HG02678 (cell line): ENCODE results near the gene HDAC4.

Source experiments
- ATAC-seq: cut with Tn5 transposase; IDR thresholded peaks from one replicate; pipeline ENCODE4 v1.9.1; 2021; ENCODE audit warnings: mild to moderate bottlenecking, moderate library complexity; ENCODE audit not compliant: unreplicated experiment

HDAC4 gene

DNA sequence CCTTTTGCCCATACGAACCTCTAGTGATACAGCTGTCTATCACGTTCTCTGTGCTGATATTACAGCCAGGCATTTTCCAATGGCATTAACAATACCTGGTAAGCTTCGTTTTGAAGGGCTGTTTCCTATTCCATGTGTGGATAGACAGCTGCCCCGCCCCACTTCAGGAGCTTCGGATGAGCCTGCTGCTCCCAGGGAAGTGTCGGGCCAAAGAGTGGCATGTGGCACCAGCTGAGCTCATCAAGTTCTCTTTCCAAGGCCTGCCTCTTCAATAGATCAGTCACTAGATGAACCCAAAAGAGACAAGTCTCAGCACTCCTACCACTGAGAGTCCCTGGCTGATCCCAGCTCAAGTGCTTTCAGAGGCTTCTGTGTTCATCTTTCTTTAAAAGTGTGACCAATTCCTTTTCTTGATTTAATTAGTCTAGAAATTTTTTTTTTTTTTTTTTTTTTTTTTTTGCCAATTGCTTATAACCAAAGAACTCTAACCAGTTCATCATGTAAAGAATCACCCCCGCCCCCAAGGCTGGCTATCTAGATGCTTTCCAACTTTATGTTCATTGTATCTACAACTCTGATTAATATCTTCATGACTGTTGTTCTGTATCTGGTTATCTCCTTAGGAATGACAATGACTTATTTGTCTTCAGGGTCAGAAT is 46.6 kb downstream of the HDAC4 start:
- no peak for ATAC-seq

DNA sequence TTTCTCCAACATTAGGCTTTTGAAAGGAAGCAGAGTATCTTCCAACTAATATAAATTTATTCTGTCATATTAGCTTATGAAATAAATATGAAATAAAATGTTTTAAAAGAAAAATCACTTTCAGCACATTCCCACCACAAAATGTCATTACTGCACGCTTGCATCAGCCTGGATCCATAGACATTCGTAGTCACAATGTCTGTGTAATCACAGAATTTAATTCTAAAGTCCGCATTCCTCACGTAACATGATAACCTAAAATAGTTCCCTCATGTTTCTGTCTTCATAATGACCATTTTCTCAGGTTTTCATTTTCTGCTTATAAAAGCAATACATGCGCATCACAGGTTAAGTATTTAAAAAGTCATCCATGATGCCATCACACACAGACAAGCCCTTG is 47.1 kb downstream of the HDAC4 start:
- ATAC-seq, result no peak

DNA sequence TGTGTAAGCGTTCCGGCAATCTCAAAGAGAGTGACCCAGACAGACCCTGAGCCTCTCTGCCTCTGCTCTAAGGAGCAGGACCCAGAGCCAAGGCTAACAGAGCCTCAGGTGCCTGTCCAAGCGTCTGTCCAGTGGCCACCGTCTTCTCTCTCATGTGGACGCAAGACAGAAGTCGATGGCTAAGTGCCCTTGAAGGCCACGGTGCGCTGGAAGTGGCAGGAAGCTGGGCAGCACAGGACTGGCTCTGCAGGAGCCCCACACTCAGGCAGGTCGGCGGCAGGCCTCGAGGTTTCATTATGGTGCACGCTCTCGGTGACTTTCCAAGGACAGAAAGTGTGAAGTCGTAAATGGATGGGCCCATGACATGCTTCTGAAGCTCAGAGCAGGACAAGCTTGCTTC is 49.1 kb downstream of the HDAC4 start:
- ATAC-seq, result no peak

DNA sequence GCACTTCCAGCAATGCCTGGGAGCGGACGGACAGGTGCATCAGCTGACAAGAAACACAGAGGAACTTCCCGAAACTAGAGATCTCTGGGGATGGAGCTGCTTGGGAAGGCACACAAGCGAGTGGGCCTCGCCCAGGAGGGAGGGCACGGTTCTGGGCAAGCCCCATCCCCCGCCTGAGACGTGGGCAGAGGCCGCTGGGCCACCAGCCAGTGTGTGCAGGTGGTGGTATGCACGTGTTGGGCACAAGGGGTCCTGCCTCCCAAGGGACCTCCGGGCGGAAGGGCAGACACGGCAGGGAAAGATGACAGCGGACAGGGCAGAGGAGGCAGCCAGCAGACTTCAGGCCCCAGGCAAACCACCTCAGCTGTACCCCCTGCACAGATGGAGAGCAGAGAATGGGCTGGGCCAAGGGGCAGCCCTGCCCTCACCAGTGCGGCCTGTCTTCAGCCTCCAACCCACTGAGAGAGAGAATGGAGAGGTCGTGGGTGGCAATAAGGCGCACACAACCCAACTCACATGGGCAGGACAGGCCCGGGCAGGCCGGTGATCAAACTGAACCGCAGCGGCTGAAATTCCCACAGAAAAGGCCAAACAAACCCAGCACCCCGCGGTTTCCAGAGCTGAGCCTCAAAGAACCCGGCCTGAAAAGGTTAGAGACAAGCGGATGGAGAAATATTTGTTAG is 51.2 kb downstream of the HDAC4 start:
- no peak for ATAC-seq

DNA sequence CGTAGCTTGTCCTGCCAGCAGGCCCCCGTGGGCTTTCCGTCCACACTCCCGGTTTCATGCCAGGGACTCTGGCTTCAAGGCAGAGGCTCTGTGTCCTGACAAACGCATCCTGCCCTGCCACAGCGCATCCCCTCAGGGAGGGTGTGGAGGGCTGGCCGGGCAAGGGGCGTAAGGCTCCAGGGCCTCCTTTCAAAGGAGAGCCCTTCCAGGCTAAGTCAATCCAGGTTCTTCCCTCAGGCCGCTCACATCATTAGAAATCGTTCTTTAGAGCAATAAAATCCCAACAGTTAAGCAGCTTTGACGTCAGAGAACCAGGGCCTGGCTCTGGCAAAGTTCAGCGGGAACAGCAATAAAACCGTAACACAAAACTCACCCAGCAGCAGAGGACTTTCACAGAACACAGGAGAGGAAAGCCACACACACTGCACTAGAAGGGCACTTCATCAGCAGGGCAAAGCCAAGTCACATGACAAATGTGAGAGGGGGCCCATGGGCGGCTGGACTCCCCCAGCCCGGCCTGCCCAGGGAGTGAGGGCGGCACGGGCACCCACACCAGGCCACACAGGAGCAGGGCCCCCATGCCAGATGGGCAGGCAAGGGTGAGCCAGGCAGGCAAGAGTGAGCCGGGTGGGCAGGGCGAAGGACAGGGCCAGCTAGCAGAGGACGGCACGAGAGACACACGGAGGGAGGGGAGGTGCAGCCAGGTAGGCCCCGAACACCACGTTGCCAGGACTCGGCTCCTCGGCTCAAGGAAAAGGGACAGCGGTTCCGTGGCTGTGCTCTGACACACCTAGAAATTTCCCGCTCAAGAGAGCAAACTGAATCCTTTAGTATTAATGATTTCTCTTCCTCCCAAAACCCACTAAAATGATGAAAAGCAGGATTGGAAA is 52.0 kb downstream of the HDAC4 start:
- no peak for ATAC-seq

DNA sequence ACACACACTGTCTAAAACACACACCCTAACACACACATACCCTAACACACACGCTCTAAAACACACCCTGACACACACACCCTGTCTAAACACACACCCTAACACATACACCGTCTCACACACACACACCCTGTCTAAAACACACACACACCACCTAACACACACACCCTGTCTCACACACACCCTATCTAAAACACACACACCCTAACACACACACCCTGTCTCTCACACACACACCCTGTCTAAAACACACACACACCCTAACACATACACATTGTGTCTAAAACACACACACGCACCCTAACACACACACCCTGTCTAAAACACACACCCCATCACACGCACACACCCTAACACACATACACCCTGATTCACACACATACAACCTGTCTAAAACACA is 54.1 kb downstream of the HDAC4 start:
- no peak for ATAC-seq

DNA sequence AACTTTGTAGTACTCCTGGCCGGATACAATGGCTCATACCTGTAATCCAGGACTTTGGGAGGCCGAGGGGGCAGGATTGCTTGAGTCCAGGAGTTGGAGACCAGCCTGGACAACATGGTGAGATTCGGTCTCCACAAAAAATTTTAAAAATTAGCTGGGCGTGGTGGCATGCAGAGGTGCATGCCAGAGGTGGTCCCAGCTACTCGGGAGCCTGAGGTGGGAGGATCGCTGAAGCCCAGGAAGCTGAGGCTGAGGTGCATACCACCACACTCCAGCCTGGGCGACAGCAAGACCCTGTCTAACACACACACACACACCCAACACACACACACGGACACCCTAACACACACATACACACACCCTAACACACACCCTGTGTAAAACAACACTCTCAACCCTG is 55.6 kb downstream of the HDAC4 start:
- ATAC-seq, result no peak

DNA sequence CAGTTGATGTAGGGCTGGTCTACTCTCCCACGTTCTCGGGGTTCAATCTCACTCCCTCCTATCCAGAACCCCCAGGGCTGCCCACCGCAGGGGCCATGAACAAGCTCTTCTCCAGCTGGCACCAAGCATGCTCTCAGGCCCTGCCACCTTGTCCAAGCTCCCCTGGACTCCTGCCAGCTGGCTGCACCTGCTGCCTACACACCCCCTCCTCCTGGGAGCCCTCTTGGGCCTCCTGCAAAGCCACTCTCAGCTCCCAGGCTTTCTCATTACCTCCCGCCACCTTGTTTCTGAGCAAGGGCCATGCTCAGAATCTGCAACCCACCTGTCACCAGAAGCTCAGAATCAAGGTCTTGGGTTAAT is 56.0 kb downstream of the HDAC4 start:
- ATAC-seq, result no peak

DNA sequence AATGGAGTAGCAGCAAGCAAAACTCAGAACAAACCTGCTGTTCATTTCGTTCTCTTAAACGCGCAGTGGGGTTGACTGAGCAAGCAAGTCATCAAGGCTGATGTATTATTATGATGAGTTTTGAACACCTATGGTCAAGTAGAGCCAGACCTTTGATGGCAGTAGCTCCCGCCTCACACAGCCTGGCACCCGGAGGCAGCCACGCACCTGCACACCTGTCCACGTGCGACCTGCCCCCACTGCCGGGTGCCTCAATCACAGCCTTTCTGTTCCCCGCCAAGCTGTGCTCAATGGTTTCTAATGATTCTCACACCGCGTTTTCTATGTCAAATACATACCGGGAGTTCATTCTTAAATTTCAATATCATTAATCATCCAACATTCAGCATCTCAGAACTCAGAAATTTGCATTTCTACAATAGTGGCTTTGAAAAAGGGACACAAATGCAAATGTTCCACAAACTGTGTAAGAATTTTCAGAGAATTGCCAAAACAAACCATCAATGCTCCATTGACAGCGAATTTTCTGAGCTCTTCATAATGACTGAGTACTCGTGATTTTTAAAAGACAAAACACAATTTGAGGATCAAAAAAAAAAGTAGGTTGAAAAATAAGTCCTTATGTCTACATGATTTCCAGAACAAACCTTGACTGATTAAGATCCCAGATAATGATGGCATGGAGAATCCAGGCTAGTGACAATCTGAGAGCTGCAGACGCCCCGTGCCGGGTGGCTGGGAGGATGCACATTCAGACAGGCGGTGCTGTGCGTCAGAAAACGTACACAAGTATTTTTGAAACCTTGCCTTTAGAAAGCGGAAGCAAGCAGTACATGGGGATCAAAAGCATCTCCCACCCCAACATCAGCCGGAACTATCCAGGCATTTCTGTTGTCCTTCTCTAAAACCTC is 56.6 kb downstream of the HDAC4 start:
- no peak for ATAC-seq

DNA sequence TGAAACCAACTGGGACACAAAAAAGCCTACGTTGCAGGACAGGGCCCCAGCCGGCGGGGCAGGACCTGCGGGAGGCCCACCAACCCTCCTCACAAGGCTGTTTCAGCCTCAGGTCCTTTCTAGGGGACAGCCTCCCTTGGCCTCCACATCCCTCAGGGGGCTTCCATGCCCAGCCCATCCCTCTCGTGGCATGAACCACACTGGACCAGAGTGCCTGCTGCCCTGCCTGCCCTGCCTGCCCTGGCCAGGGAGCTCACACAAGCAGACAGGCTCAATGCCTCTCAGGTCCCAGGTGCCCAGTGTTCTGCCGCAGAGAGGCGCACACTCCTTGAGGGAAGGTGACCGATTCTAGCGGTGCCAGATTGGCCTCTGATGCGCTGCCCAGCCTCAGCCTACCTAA is 57.4 kb downstream of the HDAC4 start:
- no peak for ATAC-seq

DNA sequence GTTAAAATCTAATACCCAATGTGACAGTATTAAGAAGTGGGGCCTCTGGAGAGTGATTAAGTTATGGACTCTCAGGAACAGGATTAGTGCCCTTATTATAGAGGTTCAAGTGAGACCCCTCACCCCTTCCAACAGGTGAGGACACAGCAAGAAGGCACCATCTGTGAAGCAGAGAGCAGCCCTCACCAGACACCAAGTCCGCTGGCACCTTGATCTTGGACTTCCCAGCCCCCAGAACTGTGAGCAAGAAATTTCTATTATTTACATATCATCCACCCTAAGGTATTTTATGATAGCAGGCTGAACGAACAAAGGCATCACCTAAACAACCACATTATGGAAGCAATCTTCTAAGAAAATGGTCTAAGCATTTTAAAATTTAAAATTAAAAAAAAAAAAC is 59.0 kb downstream of the HDAC4 start:
- ATAC-seq, result no peak

DNA sequence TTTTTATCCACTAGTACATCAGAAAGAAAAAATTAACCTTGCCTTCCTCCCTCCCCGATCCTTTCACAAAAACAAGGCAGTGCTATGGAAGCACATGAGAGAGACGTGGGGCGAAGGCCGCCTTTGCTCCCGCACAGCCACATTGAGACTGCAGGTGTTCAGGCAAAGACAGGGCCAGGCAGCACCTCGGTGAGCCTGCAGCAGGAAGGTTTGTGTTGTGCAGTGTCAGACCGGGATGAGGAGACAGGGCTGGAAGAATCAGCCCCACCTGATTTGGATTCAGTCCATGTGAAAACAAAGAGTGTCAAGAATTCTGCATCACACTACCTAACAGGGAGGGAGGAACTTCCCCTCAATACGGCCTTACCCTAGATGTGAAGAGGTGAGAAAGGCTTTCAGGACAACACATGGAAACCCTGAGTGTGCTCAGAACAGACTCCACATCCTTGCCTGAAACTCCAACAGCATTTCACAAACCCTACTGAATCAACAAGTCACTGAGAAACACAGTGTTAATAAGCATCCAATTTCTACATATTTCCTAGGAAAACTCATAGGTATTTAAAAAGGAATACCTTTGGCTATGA is 59.6 kb downstream of the HDAC4 start:
- ATAC-seq, result no peak

DNA sequence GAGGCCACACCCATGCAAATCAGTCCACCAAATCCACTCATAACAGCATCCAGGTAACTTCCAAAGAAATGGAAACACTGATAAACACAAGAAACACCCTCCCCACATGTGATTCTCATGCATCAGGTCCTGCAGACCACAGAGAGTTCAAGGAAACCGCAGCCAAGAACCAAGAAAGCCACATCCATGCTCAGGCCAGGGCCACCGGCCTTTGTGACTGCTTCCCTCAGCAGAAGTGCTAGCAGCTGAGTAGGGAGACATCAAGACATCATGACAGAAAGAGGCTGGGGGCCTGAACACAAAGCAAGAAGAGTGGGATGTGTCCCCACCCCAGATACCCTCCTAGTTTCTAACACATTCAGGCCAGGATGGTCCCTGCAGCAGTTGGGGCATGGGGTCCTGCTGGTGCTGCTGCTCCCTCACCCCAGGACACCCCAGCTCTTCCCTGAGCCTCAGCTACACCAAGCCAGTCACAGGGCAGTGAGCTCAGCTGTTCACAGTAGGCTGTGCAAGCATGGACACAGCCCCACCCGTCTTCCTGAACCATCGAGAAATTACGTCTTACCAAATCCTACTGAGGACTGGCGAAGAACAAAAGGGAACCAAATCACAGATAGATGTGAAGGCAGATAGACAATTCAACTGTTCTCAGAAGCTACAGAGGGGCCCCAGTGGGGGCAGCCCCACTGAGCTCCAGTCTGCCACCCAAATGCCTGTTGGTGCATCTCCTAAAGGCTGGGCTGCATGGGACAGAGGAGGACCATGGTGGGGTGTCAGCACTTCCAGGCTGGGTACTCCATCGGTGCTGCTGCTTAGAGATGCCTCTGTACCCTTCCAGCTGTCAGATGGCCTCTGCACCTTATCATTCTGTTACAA is 60.9 kb downstream of the HDAC4 start:
- ATAC-seq, result peak; percentile 91

DNA sequence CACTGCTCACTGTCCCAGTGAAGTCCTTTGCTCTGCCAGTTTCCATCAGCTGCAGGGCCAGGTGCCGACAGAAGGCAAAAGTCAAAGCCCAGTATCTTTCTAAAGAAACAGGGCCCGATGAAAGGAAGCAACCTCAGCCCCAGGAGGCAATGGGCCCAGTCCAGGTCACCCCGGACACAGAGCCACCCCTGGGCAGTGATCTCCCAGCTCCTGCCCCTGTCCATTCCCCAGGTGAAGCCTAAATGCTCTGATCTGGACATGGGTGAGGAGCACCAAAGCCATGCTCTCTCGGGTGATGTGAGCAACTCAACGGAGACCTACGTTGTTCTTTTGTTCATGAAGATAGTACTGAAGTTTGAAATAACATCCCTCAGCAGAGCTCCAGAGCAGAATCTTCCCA is 61.6 kb downstream of the HDAC4 start:
- no peak for ATAC-seq

DNA sequence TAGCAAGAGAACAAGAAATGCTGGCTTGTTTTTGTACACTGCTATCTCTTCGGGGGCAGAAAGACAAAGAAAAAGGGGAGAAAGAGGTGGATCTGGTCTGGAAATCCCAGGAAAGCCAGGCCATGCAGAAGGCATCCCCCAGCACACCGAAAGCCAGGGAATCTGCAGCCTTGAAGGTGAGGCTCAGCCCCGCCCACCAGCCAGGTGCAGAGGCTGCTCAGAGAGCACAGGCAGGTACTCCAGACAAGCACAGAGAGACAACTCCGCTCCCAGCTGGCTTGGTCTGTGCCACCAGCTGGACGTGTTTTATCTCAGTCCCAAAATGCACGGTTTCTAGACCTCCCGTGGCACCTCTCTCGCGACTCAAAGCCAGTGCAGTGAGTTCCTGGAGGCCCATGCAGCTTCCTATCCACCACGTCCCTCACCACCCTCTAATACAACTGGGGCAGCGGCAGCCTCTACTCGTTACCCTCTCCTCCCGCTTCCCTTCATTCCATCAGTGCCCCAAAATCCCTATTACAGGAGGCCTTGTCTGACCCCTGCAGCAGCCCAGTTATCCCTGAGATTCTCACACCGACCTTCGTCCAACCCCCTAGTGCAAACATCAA is 62.8 kb downstream of the HDAC4 start:
- no peak for ATAC-seq

DNA sequence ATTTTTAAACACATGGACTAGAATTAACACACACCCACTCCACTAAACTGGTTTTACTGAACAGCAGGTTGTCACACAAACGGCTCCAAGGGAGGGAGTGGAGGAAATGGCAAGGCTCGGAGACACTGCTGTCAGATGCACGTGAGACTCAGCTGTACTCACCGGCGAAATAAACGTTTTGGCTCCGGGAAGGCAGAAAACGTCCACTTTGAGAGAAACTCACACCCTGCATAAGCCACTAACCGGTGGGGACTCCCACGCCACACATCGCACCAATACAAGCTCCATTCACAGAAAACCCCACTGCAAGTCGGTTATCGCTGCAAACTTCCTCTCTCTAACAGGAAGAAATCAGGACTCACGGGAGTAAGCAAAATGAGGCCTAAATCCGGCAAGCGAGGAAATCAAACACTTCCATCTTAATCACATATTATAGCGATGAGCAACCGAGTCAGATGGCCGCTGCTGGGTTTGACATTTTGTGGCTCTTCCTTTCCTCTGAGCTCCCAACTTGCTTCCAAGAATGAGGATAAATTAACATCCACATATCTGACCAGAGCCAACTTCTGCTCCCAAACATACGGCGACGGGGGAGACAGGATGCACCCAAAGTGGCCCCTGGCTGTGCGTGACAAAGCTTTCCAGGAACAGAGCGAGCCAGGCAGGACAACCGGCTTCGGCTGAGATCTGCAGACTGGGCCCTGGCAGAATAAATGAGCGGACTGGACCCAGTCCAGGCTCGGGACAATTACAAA is 63.5 kb downstream of the HDAC4 start:
- no peak for ATAC-seq

DNA sequence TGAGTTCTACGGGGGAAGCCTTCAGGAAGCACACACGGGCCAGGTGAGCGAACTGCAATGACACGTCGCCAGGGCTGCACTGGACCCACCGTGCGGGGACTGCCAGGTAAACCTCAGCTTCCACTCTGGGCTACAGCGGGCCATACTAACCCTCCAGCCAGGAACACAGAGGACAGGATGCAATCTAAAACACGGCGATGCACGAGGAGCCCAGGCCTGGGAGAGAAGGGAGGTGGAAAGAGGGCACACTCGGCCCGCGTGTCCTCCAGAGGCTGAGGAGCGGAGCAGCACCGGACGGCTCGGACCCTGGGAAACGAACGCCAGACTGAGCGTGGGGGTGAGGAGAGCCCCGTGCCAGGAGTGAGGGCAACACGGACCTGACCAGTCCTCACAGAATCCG is 69.3 kb downstream of the HDAC4 start:
- ATAC-seq, result no peak

DNA sequence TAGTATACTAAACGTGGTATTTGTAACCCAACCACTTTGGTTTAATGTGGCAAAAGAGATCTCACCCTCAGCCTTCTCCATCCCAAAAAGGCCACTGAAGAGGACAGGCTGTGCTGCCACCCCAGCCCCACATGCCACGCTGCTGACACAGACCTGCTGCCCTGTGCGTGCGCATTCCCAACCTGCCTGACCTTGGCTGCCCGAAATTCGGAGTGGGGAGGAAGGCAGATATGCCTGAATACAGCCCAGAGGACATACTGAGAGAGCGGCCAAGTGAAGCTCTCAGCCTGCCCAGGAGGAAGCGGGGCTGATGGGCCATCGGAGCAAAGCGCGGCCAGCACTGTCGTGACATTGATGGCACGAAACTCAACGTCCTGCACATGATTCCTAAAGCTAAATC is 70.0 kb downstream of the HDAC4 start:
- no peak for ATAC-seq
